ENCODE data around the gene TMEM248.
A peak's percentile ranks its signal among the peaks of the same experiment; 100 is the strongest.
"Not testable (repeated sequence)": the region's sequence is repeated elsewhere in the genome, so short reads cannot be mapped to it uniquely, and the experiment has no call there.

The TMEM248 gene

GRCh38 chr7:66920769-66921395 lies at the start of gene TMEM248:
Gene TMEM248, plus strand, starts transcription at chr7:66921225. Its CDS starts 20,641 bp downstream, at chr7:66941866.
- peak; percentile 84 for DNase-seq

DNA sequence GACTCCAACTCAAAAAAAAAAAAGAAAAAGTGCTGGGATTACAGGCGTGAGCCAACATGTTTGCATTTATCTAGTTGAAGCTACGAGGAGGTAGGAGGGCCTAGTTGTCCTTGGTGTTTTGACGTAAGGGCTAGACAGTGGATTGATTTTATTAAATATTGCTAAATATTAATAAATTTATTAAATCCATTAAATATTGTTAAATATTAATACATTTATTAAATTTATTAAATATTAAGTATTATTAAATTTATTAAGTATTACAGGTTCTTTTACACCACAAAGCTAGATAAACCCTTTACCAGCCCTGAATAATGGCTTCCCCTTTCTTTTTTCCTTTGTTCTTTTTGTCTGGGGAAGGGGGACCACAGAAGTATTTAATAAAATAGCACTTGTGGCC lies 47.5 kb upstream of the TMEM248 start:
- DNase-seq = no peak

DNA sequence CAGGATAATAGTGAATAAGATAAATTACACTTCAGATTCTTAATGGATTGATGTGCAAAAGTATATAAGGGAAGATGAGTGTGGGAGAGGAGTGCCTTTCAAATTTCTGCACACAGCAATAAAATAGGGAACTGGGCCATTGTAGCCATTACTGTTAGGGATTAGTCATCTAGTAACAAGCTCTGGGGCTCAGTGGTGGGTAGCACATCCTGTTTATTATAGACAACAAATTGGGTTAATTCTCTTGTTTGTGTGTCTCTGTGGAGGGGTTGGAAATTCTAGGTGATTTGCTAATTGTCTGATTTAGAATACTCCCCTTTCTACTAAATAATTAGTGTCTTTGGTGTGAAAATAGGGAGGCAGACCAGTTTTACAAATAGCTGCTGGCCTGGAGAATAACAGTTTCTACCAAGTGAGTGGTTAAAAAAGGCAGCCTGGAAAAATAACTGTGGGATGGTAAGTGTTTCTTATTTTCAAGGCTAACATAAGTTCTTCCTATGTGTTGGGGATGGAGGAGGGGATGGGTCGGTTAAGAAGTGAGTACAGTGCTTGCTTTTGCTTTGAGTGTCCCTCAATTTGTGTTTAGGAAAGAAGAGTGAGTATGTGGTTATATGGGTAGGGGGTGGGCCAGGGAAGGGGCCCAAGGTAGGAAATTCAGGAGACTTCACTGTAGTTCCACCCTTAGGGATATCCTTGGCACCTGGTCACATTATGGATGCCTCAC lies 43.3 kb upstream of the TMEM248 start:
- DNase-seq = no peak

DNA sequence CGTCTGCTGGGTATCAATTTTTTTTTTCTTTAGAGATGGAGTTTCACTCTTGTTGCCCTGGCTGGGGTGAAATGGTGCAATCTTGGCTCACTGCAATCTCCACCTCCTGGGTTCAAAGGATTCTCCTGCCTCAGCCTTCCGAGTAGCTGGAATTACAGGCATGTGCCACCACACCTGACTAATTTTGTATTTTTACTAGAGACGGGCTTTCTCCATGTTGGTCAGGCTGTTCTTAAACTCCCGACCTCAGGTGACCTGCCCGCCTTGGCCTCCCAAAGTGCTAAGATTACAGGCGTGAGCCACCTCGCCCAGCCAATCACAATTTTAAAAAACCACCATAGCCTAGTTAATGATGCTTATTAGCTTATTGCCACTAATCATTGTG lies 42.7 kb upstream of the TMEM248 start:
- not testable (repeated sequence) for DNase-seq

GRCh38 chr7:66880053-66880452 lies 41.0 kb upstream of the TMEM248 start:
- no peak for DNase-seq

- not testable (repeated sequence) for DNase-seq
These were observed 40.4 kb upstream of the TMEM248 start for GRCh38 chr7:66880577-66880976.

GRCh38 chr7:66883716-66884115 lies 37.3 kb upstream of the TMEM248 start:
- DNase-seq = no peak

- not testable (repeated sequence) for DNase-seq
These were observed 36.5 kb upstream of the TMEM248 start for GRCh38 chr7:66884556-66884955.

DNA sequence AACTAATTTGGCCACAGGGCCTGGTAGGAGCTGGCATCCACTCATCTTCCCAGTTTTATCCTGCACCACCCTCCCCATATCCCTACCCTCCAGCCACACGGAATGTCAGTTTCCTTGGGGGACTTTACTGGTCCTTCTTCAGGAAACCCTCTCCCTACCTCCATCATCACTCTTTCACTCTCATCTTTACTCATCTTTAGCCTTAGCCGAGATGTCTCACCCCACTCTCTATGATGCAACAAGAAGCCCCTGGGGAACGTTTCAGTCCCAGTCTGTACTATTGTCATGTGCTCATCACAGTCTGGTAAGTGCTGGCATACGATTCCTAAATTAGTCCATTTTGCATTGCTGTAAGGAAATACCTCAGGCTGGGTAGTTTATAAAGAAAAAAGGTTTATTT lies 34.9 kb upstream of the TMEM248 start:
- DNase-seq = no peak

GRCh38 chr7:66888223-66888622 lies 32.8 kb upstream of the TMEM248 start:
- not testable (repeated sequence) for DNase-seq

DNA sequence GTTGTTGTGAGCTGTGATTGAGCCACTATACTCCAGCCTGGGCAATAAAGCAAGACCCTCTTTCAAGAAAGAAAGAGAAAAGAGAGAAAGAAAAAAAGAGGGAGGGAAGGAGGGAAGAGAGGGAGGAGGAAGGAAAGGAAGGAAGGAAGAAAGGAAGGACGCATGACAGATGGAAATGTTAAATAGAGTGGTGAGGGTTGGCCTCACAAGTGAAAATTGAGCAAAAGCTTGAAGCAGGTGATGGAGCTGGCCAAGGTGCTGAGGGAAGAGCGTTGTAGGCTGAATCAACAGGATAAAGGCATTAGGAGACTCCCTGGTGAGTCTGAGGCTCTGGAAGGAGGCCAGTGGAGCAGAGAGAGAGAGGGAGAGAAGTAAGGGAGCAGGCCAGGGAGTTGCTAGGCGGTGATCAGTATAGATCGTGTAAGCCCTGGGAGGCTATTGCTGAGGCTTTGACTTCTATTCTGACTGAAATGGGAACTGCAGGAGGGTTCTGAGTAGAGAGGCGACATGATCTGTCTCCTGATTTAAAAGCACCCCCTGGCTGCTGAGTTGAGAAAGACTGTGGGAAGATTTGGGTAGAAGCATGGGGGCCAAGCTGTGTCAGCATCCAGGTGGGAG lies 26.5 kb upstream of the TMEM248 start:
- peak; percentile 7 for DNase-seq

DNA sequence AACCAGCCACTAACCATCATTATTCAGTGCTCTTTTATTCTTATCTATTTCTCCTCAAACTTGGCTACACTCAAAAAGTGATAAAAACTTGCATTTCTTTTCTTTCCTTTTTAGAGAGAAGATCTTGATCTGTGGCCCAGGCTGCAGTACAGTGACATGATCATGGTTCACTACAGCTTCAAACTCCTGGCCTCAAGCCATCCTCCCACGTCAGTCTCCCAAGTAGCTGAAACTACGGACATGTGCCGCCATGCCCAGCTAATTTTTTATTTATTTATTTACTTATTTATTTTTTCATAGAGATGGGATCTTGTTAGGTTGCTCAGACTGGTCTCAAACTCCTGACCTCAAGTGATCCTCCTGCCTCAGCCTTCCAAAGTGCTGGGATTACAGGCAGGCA lies 24.6 kb upstream of the TMEM248 start:
- no peak for DNase-seq

DNA sequence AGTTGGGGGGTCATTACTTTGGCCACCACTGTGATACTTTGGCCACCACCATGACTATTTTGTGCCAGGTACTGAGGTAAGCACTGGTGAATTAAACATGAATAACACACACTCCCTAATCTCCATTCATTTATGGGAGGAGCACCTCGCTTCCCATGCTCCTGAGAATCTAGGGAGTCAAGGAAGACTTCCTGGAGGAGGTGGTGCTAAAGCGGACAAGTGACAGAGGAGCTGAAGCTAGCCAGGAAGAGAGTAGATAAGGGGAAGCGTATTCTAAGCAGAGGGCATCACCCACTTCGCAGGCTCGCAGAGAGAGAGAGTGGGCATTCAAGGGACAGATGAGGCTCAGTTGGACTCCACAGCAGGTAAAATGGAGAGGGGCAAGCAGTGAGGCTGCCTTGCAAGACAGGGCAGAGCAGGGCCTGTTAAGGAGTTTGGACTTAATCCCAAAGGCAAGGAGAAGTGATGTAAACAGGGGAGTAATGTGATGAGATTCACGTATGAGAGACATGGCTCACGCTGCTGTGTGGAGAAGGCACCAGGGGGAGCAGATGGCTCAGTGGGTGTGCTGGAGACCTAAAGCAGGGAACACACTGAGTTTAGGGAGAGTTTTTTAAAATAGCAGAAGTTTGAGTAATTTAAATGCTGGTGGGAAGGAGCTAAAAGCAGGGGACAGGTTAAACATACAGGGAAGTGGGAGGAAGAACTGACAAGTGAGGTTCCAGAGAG lies 21.3 kb upstream of the TMEM248 start:
- no peak for DNase-seq

- DNase-seq = no peak
These were observed 18.8 kb upstream of the TMEM248 start for GRCh38 chr7:66901941-66902843.

DNA sequence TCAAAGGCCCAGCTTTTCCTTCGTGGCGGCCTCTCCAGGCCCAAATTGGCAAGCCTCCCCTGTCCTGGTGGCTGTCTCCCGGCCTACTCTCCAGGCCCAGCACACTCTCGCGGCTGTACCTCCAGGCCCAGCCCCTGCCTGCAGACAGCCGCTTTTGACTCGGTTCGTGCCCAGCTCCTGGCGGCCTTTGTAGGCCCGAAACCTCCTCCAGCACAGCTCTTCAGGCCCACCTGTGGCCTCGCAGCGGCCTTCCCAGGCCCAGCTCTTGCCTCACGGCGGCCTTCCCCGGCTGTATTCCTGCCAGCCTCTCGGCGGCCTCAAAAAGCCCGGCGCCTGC lies 18.2 kb upstream of the TMEM248 start:
- no peak for DNase-seq

- no peak for DNase-seq
These were observed 17.5 kb upstream of the TMEM248 start for GRCh38 chr7:66903360-66904062.

- DNase-seq = no peak
These were observed 16.9 kb upstream of the TMEM248 start for GRCh38 chr7:66904063-66904593.

- DNase-seq = no peak
These were observed 15.7 kb upstream of the TMEM248 start for GRCh38 chr7:66905278-66905677.

- no peak for DNase-seq
These were observed 15.3 kb upstream of the TMEM248 start for GRCh38 chr7:66905689-66906088.

- no peak for DNase-seq
These were observed 13.3 kb upstream of the TMEM248 start for GRCh38 chr7:66907731-66908130.

DNA sequence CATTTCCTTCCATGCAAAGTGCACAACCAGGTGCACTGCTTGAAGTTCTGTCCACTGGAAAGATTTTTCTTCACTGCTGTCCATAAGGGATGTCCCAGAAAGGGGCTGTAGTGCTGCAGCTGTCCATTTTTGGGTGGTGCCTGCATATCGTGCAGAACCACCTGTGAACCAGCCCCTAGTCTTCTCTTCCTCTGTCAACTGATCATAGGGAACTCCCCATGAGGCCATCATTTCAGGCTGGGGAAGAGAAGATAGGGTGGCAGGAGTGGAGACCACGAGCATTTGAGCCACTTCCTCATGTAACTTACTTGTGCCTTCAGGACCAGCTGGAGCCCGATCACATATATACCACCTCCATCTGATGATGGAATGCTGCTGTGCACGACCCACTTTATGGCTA lies 12.4 kb upstream of the TMEM248 start:
- DNase-seq = not testable (repeated sequence)

DNA sequence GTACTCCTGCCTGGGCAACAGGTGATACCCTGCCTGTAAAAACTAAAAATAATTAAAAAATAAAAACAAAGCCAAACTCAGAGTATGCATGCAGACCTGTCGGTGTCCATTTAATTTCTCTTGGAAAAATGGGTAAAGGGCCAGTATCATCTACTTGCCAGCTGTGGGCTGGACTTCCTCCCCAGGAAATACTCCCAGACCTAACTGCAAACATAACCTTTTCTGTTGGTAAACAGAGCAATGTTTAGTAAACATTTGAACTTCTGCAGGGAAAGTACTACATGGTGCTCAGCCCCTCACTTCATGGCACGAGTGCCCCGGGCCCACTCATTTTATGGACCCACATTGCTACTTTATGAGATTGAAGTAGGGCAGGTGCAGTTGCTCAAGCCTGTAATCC lies 10.2 kb upstream of the TMEM248 start:
- DNase-seq = no peak

Measured in GF-D8 (cell line).